GM19240 (cell line): Measurements from ENCODE around the gene SMG6.
A peak's percentile ranks its signal among the peaks of the same experiment; 100 is the strongest.
"Not testable (repeated sequence)": the region's sequence is repeated elsewhere in the genome, so short reads cannot be mapped to it uniquely, and the experiment has no call there.

ENCODE experiments used
- DNase-seq: peaks from one replicate; pipeline ENCODE4 v3.0.0; 2011; ENCODE audit warnings: low spot score; ENCODE audit not compliant: insufficient read length

SMG6 gene

DNA sequence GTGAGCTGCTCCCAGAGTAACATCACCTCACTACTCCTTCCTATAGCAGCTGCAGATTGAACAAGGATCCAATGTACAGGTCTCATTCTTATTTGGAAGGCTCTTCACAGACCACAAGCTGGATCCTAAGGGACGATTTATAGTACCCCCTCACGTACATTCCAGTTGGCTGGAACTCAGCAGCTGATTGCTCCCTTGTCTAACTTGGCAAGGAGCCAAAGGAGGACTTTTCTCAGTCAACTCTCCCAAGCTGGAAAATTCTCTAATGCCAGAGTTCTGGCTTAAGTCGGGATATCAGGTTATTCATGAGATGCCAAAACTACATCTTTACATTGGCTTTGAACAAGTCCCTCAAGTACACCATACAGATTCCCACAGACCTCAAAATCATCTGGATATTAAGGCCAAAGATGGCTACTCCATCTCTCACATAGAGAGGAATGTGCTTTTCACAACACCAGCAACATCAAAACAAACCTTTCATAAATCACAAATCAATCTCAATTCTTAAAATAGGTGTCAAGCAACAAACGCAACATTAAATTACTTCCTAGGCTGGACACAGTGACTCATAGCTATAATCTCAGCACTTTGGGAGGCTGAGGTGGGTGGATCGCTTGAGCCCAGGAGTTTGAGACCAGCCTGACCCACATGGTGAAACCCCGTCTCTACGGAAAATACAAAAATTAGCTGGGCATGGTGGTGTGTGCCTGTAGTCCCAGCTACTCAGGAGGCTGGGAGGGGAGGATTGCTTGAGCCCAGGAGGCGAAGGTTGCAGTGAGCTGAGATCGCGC, 39.3 kb downstream of the SMG6 start:
- DNase-seq, result no peak

DNA sequence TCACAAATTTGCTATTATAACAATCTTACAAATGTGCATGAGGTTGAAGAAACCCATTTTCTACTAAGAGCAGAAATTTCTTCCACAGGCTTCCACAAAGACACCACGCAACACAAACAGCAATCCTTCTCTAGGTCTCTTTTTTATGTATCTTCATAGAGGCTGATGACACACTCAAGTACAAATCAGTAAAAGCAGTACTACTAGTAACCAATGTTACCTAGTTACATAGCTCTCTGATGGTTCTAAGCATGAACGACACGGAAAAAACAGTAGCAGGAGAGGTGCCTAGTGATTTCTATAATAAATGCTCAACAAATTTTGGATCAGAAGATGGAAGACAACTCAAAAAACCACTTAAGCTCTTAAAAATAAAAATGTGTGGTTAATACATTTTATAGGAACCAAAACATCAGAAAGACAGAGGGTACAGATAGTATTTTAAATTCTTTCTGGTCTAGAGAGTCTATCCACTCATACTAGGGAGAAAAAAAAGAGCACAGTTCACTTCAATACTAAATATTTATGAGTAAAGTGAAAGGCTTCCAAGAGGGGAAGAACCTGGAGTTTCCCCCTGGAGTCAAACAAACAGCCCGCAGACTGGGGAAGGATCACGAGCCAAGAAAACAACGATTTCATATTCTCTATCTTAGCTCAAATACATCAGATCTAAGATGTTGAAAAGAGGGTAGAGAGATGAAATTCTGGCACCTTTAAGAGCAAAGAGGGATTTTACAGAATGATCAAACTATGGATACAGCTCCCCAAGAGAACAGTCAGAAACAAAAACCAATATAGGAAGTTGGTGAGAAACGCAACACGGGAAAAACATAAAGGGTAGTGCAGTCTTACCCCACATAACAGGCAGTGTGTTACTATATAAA, 40.2 kb downstream of the SMG6 start:
- no peak for DNase-seq

DNA sequence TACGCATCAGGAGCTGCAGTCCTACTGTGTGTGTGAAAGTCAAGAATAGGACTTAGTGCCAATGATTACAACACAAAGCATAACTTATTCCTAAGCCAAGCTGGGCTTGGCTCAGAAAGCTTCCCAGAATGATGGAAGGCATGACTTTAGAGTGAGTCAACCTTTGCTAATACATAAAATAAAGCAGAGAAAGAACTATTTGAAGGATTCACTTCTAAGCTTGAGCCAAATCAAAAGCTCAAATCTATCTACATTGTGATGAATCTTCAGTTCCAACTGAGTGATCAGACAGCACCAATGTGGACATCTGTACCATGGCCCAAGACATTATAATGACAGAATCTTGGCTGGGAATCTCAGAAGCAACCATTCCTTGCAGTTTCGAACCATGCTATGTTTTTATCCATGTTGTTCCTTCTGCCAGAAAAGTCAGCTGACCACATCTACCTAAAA, 41.4 kb downstream of the SMG6 start:
- no peak for DNase-seq

DNA sequence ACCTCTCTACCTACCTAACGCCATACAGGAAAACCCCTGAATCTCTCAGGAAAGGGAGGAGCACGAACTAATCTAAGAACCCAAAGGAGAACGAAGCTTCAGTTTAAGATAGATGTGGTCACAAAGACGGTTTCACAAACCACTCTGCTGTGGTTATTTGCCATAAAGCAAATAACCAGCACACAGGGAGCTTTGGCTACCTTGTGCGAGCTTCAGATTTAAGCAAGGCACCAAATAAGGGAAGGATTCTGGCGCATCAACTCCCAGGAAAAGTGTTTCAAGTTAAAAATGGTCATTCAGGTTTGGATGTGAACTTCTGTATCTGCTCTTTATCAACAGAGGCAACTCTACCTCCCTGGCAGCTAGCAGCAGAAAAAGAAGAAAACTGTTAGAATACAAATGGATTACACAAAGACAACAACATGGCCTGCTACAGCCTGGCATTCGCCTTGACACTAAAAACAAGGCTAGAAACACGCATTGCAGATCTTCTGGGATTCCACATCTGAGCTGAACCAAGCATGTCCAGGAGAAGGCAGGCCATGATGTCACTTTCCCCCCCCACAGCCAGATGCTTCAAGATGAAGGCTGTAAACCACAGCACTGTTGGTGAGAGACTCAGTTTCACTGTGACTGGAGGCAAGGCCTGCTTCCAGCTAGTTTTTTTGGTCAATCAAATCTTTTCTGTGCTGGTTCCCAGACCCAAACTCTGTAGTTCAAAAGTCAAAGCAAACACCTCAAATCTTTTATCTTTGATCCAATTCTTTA, 43.6 kb downstream of the SMG6 start:
- DNase-seq, result peak; percentile 43

DNA sequence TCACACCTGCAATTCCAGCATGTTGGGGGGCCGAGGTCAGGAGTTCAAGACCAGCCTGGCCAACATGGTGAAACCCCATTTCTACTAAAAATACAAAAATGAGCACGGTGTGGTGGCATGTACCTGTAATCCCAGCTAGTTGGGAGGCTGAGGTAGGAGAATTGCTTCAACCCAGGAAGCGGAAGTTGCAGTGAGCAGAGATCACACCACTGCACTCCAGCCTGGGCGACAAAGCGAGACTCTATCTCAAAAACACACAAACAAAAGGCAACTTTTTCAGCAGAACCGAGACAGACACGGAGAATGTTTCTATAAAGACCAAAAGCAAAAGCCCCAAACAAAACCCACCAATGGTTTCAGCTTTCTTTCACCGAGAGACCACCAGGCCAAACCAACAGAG, 44.8 kb downstream of the SMG6 start:
- DNase-seq, result not testable (repeated sequence)

DNA sequence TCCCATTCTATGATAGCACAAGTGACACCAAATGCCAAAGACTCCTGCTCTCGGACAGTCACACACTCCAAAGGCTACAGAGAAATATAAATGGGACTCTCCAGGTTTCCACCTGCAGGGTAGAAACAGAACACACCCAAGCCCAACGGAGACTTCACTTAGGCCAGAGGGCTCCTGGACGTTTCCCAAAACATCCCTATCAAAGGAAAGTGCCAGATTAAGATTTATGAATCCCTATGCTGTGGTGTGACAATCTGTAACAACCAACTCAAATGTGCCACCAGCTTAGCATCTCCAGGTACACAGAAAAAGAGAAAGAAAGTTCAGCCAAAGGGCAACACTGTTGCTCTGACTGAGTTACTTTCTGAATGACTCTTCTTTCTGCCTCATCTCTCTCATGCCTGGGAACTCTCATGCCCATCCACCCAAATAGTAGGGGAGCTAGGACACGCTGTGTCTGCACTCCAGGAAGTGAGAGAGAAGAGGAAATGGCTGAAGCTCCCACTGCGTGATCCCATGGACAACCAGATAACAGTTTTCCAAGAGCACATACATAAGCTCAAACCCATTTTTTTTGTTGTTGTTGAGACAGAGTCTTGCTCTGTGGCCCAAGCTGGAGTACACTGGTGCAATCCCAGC, 49.7 kb downstream of the SMG6 start:
- DNase-seq, result peak; percentile 65

DNA sequence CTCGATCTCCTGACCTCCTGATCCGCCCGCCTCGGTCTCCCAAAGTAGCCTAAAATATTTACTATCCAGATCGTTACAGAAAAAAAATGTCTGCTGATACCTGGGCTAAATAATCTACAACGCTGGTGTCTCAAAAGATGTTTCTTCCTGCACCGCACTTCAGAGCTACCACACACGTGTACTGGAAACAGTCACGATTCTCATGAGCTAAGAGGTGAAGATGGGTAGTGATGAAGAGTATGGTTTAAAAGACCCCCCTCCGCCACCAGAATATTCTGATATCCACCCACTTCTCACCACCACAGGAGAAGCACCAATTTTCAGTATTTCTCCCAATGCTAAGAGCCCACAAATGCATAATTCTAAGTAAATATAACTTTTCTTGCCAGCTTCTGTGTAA, 50.2 kb downstream of the SMG6 start:
- no peak for DNase-seq

DNA sequence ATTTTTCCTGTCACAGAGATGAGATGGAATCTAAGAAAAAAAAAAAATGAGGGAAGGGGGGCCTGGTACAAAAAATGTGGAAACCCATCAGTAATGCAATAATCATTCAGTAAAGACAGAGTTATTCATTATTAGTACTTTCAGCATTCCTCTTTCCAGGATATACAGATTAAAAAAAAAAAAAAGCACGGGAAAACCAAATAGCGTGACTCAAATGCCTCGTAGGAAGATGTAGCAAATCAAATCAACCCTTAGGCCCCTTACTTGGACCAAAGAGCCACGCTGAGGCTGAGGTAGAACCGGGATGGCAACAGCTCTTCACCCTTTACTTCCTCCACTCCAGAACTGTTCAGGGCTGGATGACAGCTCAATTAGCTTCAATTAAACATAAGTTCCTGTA, 52.5 kb downstream of the SMG6 start:
- DNase-seq, result no peak

DNA sequence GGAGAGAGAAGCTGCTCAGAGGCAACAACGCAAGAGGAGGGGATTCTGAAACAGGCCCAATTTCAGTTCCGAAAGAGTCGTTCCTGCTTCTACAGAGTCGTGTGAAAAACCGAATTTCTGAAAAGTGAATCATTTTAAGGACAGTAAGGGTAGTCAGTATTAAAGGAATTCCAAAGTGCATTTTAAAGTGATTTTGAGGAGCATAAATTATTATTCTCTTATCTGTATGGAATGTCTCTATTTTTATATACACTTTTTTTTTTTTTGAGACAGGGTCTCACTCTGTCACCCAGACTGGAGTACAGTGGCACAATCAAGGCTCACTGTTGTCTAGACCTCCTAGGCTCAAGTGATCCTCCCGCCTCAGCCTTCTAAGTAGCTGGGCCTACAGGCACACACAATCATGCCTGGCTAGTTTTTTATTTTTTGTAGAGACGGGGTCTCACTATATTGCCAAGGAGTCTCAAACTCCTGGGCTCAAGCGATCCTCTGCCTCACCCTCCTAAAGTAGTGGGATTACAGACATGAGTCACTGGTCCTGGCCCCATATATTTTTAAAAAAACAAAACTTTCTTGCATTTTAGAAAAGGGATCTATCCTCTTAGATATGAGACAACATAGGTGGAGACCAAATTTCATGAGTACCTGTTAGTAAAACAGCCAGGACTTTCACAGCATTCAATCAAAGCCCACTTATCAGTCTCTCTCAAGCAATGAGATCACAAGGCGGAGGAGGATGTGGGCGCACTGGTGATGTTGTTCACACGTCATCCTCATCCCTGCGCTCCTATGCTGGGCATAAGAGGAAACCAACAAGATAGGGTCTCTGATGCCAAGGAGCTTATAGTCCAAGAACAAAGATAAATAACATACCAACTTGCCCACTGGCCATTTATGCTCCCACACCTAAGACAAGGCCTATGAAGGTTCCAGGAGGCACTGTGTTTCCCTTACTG, 53.2 kb downstream of the SMG6 start:
- DNase-seq, result no peak

DNA sequence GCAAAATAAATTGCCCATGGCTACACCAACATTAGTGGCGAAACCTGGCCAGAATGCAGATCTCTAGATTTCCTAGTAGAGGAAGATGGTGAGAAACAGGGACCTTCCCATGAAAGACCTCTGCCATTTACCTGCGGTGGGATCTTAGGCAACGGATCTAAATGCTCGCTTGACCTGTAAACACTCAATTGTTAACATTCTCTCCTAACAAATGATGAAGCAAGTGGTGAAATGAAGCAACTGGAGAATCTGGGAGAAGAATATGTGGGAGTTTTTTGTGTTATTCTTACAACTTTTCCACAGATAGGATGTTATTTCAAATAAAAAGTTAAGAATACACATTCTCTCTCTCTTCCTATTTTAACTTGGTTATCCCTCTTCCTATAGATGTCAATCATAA, 56.6 kb downstream of the SMG6 start:
- no peak for DNase-seq

DNA sequence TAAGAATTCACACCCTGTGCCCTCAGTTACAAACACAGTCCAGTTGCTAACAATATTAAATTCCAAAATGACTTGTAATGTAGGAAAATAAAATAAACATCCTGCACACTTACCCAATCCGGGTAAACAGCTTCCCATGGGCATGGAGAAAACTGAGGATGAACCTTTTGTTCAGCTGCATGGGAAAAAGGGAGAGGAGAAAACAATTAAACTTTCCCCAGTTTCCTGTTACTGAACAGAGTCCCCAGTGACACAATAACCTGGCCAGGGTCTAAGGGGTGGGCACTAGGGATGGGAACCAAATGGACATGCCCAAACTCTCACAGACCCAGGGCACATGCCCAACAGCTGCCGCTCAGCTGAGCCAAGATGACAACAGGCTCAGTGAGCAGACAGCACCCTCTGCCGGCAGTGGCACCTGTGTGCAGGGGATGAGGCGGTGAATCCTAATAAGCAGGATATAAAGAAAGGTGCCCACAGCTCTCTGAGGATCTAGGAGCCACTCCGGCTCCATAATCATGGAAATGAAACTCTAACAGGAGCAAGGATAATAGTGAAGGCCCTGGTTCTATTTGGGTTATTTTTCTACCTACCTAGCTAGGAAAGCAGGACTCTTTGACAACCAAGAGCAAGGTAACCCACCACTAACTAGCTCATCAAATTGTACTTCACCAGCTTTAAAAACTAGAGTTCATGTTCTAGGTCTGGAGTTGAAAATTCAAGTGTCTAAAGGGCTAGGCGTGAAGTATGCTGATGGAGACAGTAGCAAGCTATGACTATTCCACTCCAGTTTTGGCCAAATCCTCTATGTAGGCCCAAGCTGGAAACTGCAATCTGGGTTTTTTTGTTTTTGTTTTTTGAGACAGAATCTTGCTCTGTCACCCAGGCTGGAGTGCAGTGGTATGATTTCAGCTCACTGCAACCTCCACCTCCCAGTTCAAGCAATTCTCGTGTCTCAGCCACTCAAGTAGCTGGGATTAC, 58.8 kb downstream of the SMG6 start:
- no peak for DNase-seq

DNA sequence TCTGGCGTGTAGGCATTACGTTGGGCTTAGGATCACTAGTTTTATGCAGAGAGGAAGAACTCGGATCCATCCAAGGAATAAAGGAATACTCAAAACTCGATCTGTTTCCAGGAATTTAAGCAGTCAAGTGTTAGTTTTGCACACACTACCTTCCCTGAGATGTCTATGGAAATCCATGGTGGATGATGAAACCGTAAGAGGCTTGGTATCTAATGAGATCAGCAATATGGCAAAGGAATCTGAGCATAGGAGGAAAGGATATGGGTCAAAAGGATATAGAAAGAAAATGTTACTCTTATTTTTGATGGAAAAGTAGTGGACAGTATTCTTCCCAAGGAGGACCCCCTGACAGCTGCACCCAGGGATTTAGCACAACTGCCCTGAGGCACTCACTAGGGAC, 59.6 kb downstream of the SMG6 start:
- DNase-seq, result no peak

DNA sequence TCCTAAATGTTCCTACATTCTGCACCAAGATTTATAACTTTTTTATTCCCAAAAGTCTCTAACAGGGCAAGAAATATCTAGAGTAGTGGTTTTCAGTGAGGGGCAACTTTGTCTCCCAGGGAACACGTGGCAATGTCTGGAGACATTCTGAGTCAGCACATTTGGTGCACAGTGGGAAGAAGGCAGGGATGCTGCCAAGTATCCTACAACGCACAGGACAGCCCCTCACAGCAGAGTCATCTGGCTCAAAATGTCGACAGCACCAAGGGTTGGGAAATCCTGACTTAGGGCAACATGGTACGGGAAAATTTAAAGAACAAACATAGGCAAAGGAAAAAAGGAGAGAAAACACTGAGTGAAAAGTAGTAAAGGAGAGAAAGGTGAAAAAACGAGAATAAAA, 61.8 kb downstream of the SMG6 start:
- no peak for DNase-seq

DNA sequence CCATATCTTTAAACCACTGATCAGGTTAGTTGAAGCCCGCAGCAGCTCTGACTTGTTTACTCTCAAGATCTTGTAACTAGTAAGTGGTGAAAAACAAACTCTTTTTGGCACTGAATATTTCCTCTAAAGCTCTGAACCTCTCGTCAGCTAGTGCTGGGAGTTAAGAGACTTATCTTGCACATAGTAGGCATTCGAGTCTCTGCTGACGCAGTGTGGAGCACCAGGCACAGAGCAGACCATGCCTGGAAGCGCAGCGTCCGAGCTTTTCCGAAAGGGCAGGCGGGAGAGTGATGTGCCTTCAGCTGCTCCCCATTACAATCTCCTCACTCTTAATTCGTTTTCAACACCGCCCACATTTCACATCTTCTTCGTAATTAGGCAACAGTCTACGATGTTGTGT, 63.0 kb downstream of the SMG6 start:
- DNase-seq, result no peak

DNA sequence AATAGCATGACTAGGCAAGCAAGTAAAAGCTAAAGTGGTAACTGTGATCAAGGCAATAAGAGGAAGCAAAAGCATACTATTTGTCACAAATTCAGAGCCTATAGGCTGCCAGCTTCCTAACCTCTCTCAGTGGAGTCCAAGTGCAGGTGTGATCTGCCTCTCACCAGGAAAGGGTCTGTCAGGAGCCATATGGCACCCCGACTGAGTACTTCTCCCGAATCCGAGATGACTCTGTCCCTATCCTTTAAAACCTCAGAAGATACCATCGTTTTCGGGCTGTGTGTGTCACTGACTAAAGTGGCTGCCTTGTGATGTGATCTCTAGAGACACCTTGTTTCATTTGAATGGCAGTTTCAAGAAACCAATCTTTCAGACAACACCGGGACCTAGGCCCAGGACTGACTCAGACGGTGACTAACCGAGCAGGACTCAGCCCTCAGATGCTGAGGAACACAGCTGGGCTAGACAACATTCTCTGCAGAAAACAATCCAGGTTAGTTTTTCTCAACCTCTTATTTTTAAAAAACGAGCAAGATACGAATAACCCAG, 63.6 kb downstream of the SMG6 start:
- DNase-seq, result peak; percentile 51

DNA sequence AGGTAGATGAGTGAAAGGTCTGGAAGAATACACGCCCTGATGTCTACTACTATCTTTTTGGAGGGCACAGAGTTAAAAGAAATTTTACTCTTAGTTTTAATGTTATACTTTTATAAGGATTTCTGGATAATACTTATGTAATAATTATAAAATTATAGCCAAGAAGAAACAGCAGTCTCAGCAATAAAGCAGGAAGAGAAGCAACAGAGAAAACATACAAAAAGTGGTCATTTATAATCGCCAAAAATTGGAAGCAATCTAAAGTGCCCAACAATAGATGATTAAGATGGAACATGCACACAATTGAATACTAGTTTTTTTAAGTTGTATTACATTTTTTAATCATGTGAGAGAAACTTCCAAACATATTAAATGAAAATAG, 64.4 kb downstream of the SMG6 start:
- DNase-seq, result no peak

DNA sequence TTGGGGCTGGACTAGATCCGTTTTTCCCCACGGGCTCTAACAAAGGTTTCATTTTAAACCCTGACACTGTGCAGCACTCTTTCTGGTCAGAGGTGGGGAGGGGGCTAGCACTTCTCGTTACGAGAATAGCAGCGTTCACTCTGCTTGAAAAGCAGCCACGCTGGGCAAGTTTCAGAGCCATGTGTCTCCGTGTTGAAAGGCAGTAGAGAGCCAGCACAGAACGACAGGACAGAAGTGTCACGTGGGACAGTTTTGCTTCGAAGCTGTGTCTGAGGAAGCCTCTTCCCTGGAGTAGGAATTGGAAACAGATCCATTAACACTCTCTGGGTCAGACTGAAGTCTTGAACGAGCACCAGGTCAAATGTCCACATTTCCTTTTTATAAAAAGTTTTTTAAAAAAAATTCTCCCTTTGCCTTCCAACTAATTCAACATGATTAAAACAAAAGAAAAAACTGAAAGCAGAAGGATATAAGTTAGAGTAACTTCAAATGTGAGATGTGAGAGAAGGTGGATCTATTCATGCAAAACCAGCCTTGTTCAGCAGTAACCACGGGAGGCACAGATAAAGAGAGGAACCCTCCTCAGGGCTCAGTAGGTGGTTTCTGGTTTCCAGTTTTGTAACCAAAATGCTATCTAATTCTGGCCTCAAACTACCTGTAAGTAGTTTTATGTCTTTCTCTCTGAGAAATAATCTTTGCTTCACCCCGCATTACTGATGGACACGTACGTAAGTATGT, 65.0 kb downstream of the SMG6 start:
- DNase-seq, result peak; percentile 57

DNA sequence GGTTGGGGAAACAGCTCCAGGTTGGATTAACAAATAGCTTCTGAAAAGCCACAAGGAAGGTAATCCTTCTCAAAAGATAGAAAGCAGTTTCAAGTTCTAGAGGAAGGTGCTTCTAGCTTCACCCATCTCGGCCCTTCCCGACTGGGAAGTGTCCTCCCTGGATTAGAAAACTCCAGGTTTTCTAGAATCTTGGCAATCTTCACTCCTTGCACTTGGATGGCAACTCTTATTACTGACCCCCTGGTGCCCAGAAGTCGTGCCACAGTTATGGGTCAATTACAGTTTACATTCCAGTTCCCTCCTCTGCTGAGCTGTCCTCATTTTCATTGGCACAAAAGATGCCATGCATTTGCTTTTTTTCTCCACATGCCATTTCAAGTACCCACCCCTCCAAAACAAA, 65.6 kb downstream of the SMG6 start:
- no peak for DNase-seq
